HEK293T (cell line): ENCODE results near the gene SURF4.

Experiments
- CTCF ChIA-PET: fragments of 350-600 bp; formaldehyde crosslinking; extraction: SDS; loops from one replicate; lab custom pipeline; 2021; ENCODE audit warnings: antibody characterized with exemption, inconsistent platforms; lab: Yijun Ruan, JAX
- POLR2A ChIA-PET: fragments of 350-600 bp; formaldehyde crosslinking; extraction: SDS; loops from one replicate; lab custom pipeline; 2020; ENCODE audit warnings: antibody characterized with exemption, inconsistent platforms; lab: Yijun Ruan, JAX
- DNase-seq: peaks from one replicate; pipeline ENCODE4 v3.0.0; 2012; ENCODE audit warnings: mixed read lengths; ENCODE audit errors: extremely low spot score
- ARNT ChIP-seq: fragments of 450-650 bp; IDR thresholded peaks from 2 replicates; pipeline ENCODE4 v1.6.1; 2017; ENCODE audit warnings: mild to moderate bottlenecking
- BHLHE40 ChIP-seq: fragments of 450-650 bp; IDR thresholded peaks from 2 replicates; pipeline ENCODE4 v1.6.1; 2016; ENCODE audit warnings: mild to moderate bottlenecking, moderate library complexity, borderline replicate concordance
- CTBP1 ChIP-seq: fragments of 450-650 bp; IDR thresholded peaks from 2 replicates; pipeline ENCODE4 v1.6.1; 2016; ENCODE audit warnings: borderline replicate concordance
- ELF4 ChIP-seq: fragments of 450-650 bp; IDR thresholded peaks from 2 replicates; pipeline ENCODE4 v1.6.1; 2017; ENCODE audit warnings: antibody characterized with exemption
- FOXA1 ChIP-seq: fragments of 450-650 bp; IDR thresholded peaks from 2 replicates; pipeline ENCODE4 v1.6.1; 2016; ENCODE audit warnings: mild to moderate bottlenecking
- FOXK2 ChIP-seq: fragments of 450-650 bp; IDR thresholded peaks from 2 replicates; pipeline ENCODE4 v1.6.1; 2016; ENCODE audit warnings: mild to moderate bottlenecking
- FOXM1 ChIP-seq: fragments of 450-650 bp; IDR thresholded peaks from 2 replicates; pipeline ENCODE4 v1.6.1; 2017; ENCODE audit warnings: mild to moderate bottlenecking, borderline replicate concordance
- HDGF ChIP-seq: fragments of 450-650 bp; IDR thresholded peaks from 2 replicates; pipeline ENCODE4 v1.6.1; 2017; ENCODE audit warnings: antibody characterized with exemption, borderline replicate concordance
- L3MBTL2 ChIP-seq: fragments of 450-650 bp; conservative IDR thresholded peaks from 2 replicates; pipeline ENCODE4 v1.6.1; 2016; ENCODE audit warnings: mild to moderate bottlenecking
- LEF1 ChIP-seq: fragments of 450-650 bp; IDR thresholded peaks from 2 replicates; pipeline ENCODE4 v1.6.1; 2017; ENCODE audit warnings: mild to moderate bottlenecking, borderline replicate concordance
- NFRKB ChIP-seq: fragments of 450-650 bp; IDR thresholded peaks from 2 replicates; pipeline ENCODE4 v1.6.1; 2016; ENCODE audit warnings: mild to moderate bottlenecking, moderate library complexity
- PKNOX1 ChIP-seq: fragments of 450-650 bp; IDR thresholded peaks from 2 replicates; pipeline ENCODE4 v1.6.1; 2016
- SP1 ChIP-seq: fragments of 450-650 bp; IDR thresholded peaks from 2 replicates; pipeline ENCODE4 v1.6.1; 2017
- SUZ12 ChIP-seq: fragments of 450-650 bp; IDR thresholded peaks from 2 replicates; pipeline ENCODE4 v1.6.1; 2016; ENCODE audit warnings: mild to moderate bottlenecking
- TARDBP ChIP-seq: fragments of 450-650 bp; IDR thresholded peaks from 2 replicates; pipeline ENCODE4 v1.6.1; 2016
- ZNF384 ChIP-seq: fragments of 450-650 bp; IDR thresholded peaks from 2 replicates; pipeline ENCODE4 v1.6.1; 2016

Gene SURF4

GRCh38 chr9:133351526-133351907 is 24.3 kb downstream of the SURF4 start:
- POLR2A ChIA-PET = interaction anchor here (1.1 to 2.8 kb wide), 4 partner anchors 12 to 108 kb away, joined by 3 to 13 read pairs (median 6); partner anchors contain the start of genes CACFD1 and STKLD1
- CTCF ChIA-PET = interaction anchor here (0.6 to 1.2 kb wide), 5 partner anchors 8 to 166 kb away, joined by 3 to 4 read pairs (median 3); no protein-coding TSS in a partner anchor

GRCh38 chr9:133349965-133350616 is 25.8 kb downstream of the SURF4 start:
- POLR2A ChIA-PET = interaction anchor here (1.0 to 2.8 kb wide), 4 partner anchors 8 to 27 kb away, joined by 3 to 13 read pairs (median 6); partner anchors contain the start of gene STKLD1
- no peak for TF ChIP-seq PKNOX1
- TF ChIP-seq FOXM1 = no peak
- no peak for TF ChIP-seq NFRKB
- TF ChIP-seq TARDBP = no peak
- TF ChIP-seq ARNT = no peak
- no peak for TF ChIP-seq ZNF384
- TF ChIP-seq HDGF = no peak
- no peak for TF ChIP-seq FOXA1
- no peak for TF ChIP-seq LEF1
- TF ChIP-seq FOXK2 = no peak
- no peak for TF ChIP-seq L3MBTL2
- no peak for TF ChIP-seq SUZ12
- TF ChIP-seq SP1 = no peak
- no peak for TF ChIP-seq ELF4
- TF ChIP-seq CTBP1 = no peak
- CTCF ChIA-PET = no interaction called here
- no peak for DNase-seq

More at GRCh38 chr9:133351526-133351907, 24.3 kb downstream of the SURF4 start:
- DNase-seq = no peak
- TF ChIP-seq ZNF384 (no peak), FOXA1 (no peak), SP1 (no peak), LEF1 (no peak), TARDBP (no peak), NFRKB (no peak), HDGF (no peak), ELF4 (no peak), SUZ12 (no peak), L3MBTL2 (no peak), CTBP1 (no peak), BHLHE40 (no peak), ARNT (no peak)

GRCh38 chr9:133348718-133349573 is 26.9 kb downstream of the SURF4 start:
- CTCF ChIA-PET = no interaction called here
- TF ChIP-seq ARNT (no peak), FOXK2 (no peak), FOXA1 (no peak), ZNF384 (no peak), ELF4 (no peak), LEF1 (no peak), CTBP1 (no peak), BHLHE40 (no peak), FOXM1 (no peak), NFRKB (no peak), SP1 (no peak), HDGF (no peak), PKNOX1 (no peak), SUZ12 (no peak), TARDBP (no peak)
- POLR2A ChIA-PET = interaction anchor here (1.0 to 2.1 kb wide), 7 partner anchors 8 to 111 kb away, joined by 3 to 20 read pairs (median 12); partner anchors contain the start of genes CACFD1, STKLD1, SURF1 and SURF2
- DNase-seq = no peak

GRCh38 chr9:133347985-133348717 is 27.7 kb downstream of the SURF4 start, which contains the start of the genes MED22 and RPL7A:
Gene MED22 (minus strand): TSS chr9:133348131. CDS start chr9:133346662, 1,469 bp downstream.
Gene RPL7A (plus strand): TSS chr9:133348218. CDS start chr9:133348244, 26 bp downstream.
- POLR2A ChIA-PET = interaction anchor here (0.7 to 2.1 kb wide), 21 partner anchors 9 to 323 kb away, joined by 3 to 20 read pairs (median 5); partner anchors contain the start of genes CACFD1, STKLD1, SURF1 and SURF2
- TF ChIP-seq ELF4 (peak; percentile 93), FOXM1 (no peak), NFRKB (peak; percentile 92)
- peak; percentile 82 for DNase-seq
- CTCF ChIA-PET = interaction anchor here (0.6 kb wide), 1 partner anchor 155 kb away, joined by 3 read pairs; no protein-coding TSS in a partner anchor

GRCh38 chr9:133347515-133347984 is 28.3 kb downstream of the SURF4 start:
- no peak for TF ChIP-seq BHLHE40
- no peak for TF ChIP-seq LEF1
- TF ChIP-seq FOXM1 = no peak
- no peak for TF ChIP-seq HDGF
- no peak for TF ChIP-seq CTBP1
- no peak for TF ChIP-seq NFRKB
- ChIA-PET POLR2A (interaction anchor here (0.7 to 2.1 kb wide), 21 partner anchors 8 to 322 kb away, joined by 3 to 20 read pairs (median 5); partner anchors contain the start of genes CACFD1, STKLD1, SURF1 and SURF2), CTCF (interaction anchor here (0.6 kb wide), 1 partner anchor 155 kb away, joined by 3 read pairs; no protein-coding TSS in a partner anchor)
- DNase-seq = peak; percentile 55
